NCI-H446 treated with DMSO at 0.1 percent for 48 hours (cell line): Measurements from ENCODE around the gene DOK5.
"Not testable (repeated sequence)": the region's sequence is repeated elsewhere in the genome, so short reads cannot be mapped to it uniquely, and the experiment has no call there.

Source experiments
- DNase-seq: peaks from one replicate; lab custom pipeline; 2025; lab: John Stamatoyannopoulos, UW

DOK5 gene

DNA sequence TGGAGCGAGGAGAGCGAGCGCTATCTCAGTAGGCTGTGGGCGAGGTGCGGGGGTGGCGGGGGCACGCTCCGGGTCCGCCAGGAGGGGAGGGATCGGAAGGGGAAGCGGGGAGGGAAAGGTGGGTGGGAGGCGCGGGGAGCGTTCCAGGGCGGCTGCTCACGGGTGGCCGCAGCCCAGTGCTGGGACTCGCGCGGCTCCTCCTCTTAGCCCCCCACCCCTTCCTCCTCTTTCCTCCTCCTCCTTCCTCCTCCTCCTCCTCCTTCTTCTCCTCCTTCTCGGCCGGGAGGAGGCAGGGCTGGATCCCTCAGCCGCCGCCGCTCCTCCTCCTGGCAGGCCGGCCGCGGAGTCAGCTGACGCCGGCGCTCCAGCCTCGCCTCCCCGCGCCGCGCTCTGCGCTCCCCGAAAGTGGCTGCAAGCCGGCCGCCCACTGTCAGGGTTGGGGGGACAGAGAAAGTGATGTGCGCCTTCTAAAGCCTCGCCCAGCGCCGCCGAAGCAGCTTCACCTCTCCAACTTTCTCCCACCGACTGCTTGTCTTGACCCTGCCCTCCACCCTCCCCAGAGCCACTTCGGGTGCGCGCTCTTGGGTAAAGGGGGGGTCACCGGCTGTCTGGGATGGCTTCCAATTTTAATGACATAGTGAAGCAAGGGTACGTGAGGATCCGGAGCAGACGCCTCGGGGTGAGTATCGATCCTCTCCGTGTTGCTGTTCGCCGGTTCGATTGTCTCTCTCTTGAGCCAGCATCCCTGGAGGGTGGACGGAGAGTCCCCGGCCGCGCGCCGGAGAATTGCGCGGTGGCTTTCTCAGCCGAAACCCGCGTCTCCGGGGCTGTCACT, at the start of gene DOK5:
DOK5 (plus strand) TSS at position 260 of the 835 bp plus-strand sequence; CDS start at position 614, 354 bp downstream.
- no peak for DNase-seq

DNA sequence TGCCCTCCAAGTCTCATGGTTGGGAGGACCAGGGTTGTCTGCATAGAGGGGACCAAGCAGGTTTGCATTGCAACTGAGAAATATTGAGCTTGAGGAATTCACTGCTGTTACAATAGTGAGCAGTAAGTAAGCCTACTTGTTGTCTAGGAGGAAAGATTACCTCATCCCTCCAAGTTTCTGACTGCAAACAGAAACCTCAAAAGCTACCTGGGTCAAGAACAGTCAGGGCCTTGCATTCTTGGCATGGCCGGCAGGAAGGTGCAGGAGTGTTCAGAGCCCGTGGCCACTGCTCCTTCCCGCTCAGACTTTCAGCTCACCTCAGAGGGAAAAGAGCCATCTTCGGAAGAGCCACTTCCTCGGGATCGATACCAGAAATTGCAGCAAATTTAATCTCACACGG, 46.0 kb upstream of the DOK5 start:
- no peak for DNase-seq

DNA sequence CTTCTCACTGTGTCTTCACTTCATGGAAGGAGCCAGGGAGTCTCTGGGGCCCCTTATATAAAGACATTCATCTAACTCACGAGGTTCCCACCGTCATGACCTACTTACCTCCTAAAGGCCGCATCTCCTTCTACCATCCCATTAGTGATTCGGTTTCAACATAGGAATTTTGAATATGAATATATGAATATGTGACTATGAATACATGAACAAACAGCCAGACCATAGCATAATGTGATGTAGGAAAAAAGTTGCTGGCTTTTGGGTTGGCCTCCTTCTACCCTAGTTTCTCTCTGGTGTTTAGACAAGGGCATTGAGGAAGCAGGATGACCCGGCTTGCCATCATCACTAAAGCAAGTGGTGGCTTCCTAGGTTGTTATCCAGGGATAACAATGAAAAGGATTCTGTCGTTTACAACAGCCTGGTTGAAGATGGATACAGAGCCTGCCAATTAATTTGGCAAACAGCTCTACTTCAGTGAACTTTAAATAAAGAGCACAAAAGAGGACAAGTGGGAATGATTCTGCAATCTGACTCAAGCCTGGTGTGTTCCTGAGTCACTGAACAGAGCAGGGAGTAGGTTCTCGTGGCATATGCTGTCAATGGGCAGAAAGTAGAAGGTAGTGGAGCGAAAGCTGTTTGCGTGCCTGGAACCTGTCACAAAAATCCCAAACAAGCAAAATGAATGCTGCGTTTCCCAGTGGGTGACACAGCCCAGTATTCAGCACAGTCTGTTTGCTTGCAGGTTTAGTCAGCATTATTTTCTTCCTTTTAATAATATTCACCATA, 44.0 kb upstream of the DOK5 start:
- DNase-seq = peak; percentile 83

DNA sequence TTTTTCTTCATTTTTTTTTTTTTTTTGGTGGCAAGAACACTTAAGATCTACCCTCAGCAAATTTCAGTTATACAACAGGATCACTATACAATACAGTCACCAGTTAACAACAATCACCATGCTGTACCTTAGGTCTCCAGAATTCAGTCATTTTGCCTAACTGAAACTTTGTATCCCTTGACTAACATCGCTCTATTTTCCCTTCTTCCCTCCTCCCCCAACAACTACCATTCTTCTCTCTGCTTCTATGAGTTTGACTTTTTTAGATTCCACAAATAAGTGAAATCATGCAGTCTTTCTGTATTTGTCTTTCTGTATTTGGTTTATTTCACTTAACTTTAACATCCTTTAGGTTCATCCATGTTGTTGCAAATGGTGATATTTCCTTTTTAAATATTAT, 42.4 kb upstream of the DOK5 start:
- DNase-seq = no peak

DNA sequence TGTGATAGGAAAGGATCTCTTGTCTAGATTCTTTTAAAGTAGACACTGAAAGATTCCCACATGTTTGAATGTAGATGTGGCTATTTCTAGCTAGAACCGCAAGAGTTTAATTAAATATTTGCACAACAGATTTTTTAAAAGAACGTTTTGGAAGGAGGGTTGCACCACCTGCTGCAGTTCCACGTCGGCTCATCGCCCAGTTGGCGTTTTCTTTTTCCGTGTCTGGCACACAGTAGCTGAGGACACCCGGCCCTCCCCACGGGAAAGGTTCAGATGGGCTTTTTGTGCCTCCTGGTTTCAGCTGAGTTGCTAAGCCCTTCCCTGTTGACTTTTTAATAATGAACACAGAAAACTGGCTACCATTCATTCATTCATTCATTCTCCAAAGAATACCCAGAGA, 41.8 kb upstream of the DOK5 start:
- DNase-seq = peak; percentile 55

DNA sequence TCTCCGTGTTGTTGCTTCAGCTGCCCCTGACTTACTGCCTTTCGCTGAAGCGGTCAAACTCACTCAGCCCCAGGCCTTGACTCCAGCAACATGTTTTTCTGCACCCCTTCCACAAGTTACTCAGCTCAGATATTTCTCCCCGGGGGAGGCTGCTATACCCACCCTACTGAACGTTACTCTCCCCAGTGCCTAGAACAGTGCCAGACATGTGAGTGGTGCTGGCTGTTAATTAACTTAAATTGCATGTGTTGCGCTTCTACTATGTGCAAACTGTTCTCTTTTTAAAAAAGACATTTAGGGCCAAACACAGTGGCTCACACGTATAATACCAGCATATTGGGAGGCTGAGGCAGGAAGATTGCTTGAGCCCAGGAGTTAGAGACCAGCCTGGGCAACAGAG, 41.2 kb upstream of the DOK5 start:
- DNase-seq = no peak

DNA sequence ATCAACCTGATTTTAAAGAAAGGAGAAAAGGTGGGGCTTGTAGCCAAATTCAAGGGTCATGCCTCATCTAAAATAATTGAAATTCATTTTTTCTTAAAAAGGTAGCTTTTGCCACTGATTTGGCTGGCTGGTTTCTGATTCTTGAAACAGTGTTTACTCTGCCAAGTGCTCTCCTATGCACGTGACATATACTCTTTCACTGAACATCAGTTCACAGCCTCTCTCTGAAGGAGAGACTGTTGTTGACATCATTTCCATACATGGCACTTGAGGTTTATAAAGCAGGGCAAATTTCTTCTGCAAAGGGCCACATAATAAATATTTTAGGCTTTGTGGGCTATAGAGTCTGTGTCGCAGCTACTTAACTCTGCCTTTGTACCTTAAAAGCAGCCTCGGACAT, 40.4 kb upstream of the DOK5 start:
- no peak for DNase-seq

DNA sequence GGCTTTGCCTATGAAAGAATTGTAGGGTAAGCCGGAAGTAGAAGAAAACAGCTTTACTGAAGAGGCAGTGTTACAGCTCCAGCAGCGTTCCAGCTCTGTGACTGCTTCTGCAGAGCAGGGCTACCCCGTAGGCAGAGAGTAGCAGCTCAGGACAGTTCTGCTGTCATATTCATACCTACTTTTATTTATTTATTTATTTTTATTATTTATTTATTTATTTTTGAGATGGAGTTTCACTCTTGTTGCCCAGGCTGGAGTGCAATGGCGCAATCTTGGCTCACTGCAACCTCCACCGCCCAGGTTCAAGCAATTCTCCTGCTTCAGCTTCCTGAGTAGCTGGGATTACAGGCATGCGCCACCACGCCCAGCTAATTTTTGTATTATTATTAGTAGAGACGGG, 39.0 kb upstream of the DOK5 start:
- not testable (repeated sequence) for DNase-seq

DNA sequence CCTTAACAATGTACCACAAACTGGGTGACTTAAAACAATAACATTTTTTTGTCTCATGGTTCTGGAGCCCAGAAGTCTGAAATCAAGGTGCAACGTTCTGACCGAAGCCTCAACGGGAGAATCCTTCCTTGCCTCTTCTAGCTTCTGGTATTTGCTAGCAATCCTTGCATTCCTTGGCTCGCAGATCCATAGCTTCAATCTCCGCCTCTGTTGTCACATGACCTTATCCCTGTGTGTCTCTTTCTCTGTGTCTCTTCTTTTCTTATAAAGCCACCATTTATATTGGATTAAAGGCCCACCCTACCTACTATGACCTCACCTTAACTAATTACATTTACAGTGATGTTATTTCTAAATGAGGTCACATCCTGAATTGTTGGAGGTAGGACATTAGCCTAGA, 37.2 kb upstream of the DOK5 start:
- DNase-seq = no peak

DNA sequence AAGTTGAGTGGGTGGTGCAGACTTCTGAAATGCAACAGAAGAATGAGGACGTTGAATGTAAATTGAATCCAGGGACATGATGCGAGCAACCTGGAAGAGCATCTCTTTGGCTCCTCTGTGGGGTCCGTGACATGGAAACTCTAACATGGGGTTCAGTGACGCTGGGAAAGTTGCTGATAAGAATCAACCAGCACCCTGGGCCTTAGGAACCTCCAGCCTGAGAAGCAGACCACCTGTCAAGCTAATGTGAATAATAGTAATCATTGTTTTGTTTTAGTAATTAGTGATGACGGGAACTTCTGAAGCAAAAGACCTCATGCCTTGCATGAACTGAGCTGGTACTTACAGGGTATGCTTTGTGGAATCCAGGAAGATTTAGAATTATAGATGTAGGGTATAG, 25.2 kb upstream of the DOK5 start:
- DNase-seq = no peak

DNA sequence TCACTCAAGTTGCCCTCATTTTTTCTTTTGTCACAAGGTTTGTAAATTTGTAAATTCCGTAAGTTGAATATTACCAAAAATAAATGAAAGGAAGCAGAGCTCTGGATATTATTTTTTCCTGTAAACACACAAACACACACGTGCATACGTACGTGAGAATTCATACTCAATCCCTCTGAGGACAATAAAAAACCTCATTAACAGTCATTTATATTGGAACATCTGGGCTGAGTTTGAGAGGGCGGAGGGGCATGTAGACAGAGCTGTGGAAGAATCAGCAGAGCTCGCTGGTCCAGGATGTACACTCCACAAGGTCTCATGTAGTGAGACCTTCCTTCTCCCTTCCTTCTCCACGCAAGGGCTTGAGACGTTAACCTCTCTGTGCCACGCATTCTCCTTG, 24.2 kb upstream of the DOK5 start:
- DNase-seq = no peak

DNA sequence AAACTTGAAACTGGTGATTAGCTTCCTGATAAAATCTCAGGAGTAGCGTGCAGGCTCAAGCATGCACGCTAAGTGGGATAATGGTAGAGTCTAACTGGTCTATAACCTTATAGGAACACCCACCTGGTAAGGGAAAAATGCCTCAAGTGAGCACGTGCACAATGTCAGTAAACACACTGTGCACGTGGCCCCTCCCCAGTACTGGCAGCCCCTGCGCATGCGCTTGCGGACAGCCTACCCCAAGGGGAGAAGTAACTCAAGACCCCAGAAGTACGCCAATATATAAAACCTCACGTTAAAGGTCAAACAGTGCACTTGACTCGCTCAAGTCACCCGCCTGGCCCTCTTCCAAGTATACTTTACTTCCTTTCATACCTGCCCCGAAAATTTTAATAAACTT, 23.1 kb upstream of the DOK5 start:
- no peak for DNase-seq

DNA sequence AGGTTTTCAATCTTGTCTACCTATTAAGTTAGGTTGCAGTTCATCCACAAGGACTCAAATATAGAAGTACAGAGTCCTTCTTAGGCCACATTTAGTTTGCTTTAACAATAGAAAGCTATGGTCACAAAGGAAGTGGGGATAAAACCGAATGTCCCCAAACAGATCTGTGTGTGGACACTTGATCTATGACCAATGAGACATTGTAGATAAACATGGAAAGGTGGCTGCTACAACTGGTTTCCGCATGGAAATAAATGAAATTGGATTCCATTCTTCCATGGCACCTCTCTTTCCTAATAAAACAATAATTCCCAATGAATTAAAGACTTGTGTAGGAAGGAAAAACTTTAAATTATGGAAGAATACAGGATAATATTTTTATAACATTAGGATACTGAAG, 20.4 kb upstream of the DOK5 start:
- no peak for DNase-seq

DNA sequence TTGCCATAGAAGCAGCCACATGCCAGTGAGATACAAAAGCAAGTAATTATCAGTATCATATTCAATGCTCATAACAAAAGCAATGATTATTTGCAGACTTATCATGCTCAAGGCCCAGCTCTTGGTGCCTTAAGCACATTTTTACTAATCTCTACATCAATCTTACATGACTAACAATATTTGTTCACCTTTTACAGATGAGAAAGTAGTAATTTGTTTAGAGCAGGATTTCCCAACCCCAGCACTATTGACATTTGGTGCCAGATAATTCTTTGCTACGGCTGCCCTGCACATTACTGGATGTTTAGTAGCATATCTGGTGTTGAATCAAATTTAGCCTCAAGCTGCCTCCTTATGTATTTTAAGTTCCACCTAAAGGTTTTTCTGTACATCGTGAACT, 19.0 kb upstream of the DOK5 start:
- DNase-seq = no peak

DNA sequence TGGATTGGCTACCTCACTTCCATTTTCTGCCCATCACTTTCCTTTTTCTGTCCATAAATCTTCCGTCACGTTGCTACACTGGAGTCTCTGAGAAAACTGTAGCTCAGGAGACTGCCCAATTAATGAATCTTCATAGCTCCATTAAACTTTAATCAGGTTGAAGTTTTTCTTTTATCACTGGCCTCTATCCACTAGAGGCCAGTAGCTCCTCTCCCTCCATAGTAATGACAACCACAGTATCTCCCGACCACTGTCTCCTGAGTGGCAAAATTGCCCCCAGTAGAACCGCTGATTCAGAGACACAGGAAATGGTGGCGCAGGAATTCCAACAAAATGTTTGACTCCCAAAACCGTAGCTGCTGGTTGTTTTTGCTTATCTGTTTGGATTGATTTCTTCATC, 18.4 kb upstream of the DOK5 start:
- no peak for DNase-seq

DNA sequence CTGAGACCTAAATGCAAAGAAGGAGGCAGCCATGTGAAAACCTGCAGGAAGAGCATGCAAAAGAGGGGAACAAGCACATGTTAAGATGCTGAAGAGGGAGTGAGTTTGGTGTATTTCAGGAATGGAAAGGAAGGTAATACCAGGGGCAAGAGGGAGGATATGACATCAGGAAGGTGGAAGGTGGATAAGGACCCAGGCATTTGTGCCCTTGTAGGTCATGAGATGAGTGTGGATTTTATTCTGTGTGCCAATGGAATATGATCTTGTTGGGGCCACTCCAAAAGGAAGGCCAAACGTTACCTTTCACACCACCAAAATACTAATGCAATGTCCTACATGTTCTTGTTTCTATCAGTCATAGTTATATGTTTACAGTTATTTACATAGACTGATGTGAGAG, 17.2 kb upstream of the DOK5 start:
- DNase-seq = no peak

DNA sequence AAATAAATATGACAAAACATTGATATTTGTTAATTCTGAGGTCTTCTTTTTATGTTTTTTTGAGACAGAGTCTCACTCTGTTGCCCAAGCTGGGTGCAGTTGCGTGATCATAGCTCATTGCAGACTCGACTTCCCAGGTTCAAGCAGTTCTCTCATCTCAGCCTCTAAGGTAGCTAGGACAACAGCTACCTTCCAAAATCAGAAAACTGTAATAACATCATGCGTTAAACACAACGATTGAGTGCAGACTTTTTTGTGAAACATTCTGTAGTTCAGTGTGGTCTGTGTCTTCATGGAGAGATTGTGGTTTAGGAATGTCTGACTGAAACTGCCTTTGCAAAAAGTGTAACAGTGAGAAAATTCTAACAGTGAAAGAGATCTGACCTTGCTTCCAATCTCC, 16.1 kb upstream of the DOK5 start:
- DNase-seq = no peak

DNA sequence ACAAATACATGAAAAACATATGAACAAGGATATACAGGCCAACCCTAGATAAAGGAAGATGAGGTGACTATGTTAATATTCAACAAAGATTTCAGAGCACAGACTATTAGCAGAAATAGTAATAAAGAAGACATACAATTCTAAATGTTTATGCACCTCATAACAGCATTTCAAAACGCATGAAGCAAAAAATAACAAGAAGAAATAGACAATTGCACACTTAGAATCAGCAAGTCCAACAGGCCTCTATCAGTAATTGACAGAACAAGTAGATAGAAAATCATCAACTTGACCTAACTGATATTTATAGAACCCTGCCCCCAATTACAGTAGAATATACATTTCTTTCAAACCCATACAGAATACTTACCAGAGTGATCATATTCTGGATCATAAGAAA, 11.4 kb upstream of the DOK5 start:
- no peak for DNase-seq

DNA sequence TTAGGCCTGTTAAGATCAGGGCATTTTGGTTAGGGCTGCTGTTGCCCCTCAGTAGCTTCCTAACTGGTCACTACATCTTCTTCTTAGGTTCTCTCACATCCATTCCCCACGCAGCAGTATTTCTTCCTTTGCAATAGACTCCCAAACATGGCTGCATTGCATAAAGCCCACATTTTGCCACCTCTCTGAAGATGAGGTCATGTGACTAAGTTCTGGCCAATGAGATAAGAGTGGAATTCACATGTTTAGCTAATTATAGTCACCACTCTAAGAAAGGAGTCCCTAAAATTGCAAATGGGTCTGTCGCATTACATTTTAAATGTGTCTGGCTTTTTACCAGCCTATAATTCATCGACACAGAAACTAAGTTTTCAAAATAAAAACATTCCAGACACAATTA, 9.3 kb upstream of the DOK5 start:
- no peak for DNase-seq

DNA sequence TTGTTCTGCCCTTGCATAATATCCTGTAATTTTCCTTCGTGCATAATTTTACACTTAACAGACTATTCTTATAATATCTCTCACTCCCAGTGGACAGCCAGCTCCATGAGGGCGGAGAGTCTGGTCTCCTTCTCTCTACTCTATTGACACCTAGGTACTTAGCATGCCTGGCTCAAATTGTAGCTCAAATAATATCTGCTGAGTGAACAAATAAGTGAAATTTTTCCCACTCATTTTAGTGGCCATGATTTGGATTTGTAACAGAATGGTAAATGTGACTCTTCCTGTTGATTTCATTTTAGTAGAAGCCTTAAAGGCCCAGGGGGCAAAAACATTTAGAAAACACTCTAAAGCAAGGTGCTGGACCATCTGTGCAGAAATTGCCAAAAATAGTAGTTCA, 7.8 kb upstream of the DOK5 start:
- no peak for DNase-seq

DNA sequence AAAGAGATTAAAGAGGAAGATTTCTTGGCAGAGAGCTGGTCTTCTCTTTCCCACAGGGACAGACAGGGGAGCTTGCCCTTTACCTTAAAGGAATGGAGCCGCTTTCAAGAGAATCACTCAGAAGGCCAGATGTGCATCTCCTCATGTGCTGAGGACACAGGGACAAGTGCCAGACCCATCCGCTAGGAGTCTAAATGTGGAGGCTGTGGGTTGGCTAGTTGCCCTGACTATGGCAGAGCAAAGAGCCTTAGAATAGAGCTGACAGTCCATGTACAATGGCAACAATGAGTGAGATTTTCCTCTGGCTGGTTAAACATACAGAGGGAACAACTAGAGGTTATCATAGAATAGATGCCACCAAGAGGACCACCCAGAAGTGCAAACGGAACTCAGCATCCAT, 7.3 kb upstream of the DOK5 start:
- DNase-seq = peak; percentile 22

DNA sequence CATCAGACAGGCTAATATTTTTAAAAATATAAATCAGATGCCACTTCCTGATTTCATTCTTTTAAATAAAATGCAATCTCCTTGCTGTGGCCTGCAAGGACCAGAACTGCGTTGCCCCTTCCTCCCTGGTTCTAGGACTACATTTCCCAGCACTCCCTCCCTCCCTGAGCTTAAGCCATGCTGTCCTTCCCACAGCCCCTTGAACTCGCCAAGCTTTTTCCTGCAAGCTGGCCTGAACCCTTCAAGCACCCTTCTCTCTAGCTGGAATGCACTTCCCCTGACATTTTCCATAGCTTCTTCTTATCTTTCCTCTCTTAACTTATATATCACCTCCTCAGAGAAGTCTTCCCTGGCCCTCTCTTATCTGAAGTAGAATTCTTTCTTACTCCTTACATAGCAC, 6.1 kb upstream of the DOK5 start:
- DNase-seq = no peak

DNA sequence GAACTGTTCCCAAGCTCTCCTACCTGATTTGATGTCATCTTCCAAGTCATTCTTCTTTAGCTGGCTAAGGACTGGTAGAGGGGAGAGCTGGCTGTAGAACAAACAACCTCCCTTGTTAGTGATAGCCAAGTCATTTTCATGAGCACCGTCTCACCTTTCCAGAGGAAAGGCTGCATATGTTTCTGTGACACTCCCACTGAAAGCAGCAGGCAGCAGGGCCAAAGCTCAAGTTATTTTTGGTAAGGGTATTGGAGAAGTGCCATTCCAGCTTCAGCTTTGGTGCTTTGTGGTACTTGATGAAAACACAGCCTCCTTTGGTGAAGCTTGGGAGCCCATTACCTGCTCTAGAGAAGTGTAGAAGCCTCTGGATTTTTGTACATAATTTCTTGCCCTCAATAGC, 5.4 kb upstream of the DOK5 start:
- no peak for DNase-seq

DNA sequence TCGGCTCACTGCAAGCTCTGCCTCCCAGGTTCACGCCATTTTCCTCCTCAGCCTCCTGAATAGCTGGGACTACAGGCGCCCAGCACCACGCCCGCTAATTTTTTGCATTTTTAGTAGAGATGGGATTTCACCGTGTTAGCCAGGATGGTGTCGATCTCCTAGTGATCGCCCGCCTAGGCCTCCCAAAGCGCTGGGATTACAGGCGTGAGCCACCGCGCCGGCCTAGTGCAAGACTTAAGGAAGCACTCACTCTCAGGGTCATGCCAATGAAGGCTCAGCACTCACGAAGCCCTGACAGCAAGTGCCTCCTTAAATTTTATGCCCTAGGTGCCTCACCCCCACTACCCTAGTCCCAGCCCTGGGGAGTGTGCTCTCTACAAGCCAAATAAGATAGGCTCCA, 4.7 kb upstream of the DOK5 start:
- DNase-seq = no peak
